K562 (cell line): Measurements from ENCODE around the gene SHROOM3. TPM values are rescaled to one million over a fixed set of nuclear protein-coding genes. Genes with fewer than 3 reads are reported as not detected.

ENCODE experiments used
- ATAC-seq: fragments of 200-7000 bp; cut with Tn5 transposase; 3 replicates; pipeline ENCODE4 v1.9.1; 2020; ENCODE audit warnings: moderate library complexity
- BruUV-seq: library from RNA; stranded (reverse); fragments of 400-500 nt; replicated peaks from 2 replicates; lab custom pipeline; 2021; lab: Mats Ljungman, UMichigan
- CTCF ChIA-PET: fragments of 300-600 bp; formaldehyde crosslinking; extraction: SDS; loops from one replicate; lab custom pipeline; 2021; ENCODE audit warnings: low intra/inter-chr PET ratio; lab: Yijun Ruan, JAX
- POLR2A ChIA-PET: fragments of 300-600, 350-650 bp; sonication (Branson Sonifier 250); formaldehyde crosslinking; extraction: SDS; loops from one replicate; lab custom pipeline; 2021; ENCODE audit warnings: antibody characterized with exemption, inconsistent platforms; lab: Yijun Ruan, JAX
- DNase-seq, 4 experiments: peaks; one replicate each; pipeline versions ENCODE4 v3.0.0 to v3.0.0-alpha.2; 2011 to 2018; ENCODE audit warnings: low spot score in 3 of 4, mixed read lengths in 3 of 4; ENCODE audit errors: extremely low read depth in 1 of 4
- FAIRE-seq: peaks from 2 replicates; lab custom pipeline; 2011; peaks lifted over from hg19 to GRCh38; lab: Jason Lieb, UNC
- H2AFZ ChIP-seq: 2 replicates; pipeline ENCODE4 v1.6.0; 2011; ENCODE audit warnings: low read depth, low read length, control low read depth, inconsistent platforms
- H3K27ac ChIP-seq: fragments of 200-600 bp; 3 replicates; pipeline ENCODE4 v1.8.0; 2011; ENCODE audit warnings: low read depth, mild to moderate bottlenecking, control low read depth, inconsistent platforms, low read length, moderate library complexity, mixed read lengths; ENCODE audit errors: extremely low read depth
- H3K27me3 ChIP-seq, 2 experiments: fragments of 300-600 bp in 1 of 2; 2 replicates in 1 of 2; 3 replicates in 1 of 2; pipeline versions ENCODE4 v1.6.0 to v1.8.0; 2011; ENCODE audit warnings: inconsistent platforms in 2 of 2, low read length in 2 of 2, mild to moderate bottlenecking in 1 of 2, mixed read lengths in 1 of 2, moderate library complexity in 1 of 2; ENCODE audit not compliant: control insufficient read depth in 2 of 2, insufficient read depth in 2 of 2
- H3K36me3 ChIP-seq: fragments of 300-600 bp; 3 replicates; pipeline ENCODE4 v1.8.0; 2011; ENCODE audit warnings: mild to moderate bottlenecking, low read length, inconsistent platforms; ENCODE audit not compliant: control insufficient read depth, insufficient read depth
- H3K4me1 ChIP-seq, 2 experiments: fragments of 200-600 bp in 1 of 2; replicated peaks in 1 of 2; 2 replicates in 1 of 2; 3 replicates in 1 of 2; pipeline versions ENCODE4 v1.5.1 to v1.8.0; 2011; ENCODE audit warnings: inconsistent platforms in 2 of 2, low read length in 2 of 2, mild to moderate bottlenecking in 1 of 2, mixed read lengths in 1 of 2, moderate library complexity in 1 of 2; ENCODE audit not compliant: control insufficient read depth in 2 of 2, insufficient read depth in 2 of 2
- H3K4me2 ChIP-seq: 2 replicates; pipeline ENCODE4 v1.6.1; 2011; ENCODE audit warnings: low read length, control low read depth, inconsistent platforms, mixed read lengths; ENCODE audit not compliant: insufficient read depth
- H3K4me3 ChIP-seq: fragments of 200-600 bp; sonication (generic), shearing (Covaris generic); 2 replicates; pipeline ENCODE4 v1.5.1; 2016; ENCODE audit warnings: control low read depth, inconsistent platforms
- H3K79me2 ChIP-seq: fragments of 200-600 bp; 3 replicates; pipeline ENCODE4 v1.8.0; 2011; ENCODE audit warnings: low read length, inconsistent platforms; ENCODE audit not compliant: control insufficient read depth, insufficient read depth
- H3K9ac ChIP-seq, 2 experiments: 2 replicates each; pipeline versions ENCODE4 v1.6.0 to v1.6.1; 2011; ENCODE audit warnings: low read depth in 2 of 2, low read length in 2 of 2, control low read depth in 1 of 2, inconsistent platforms in 1 of 2, mild to moderate bottlenecking in 1 of 2, mixed read lengths in 1 of 2; ENCODE audit not compliant: insufficient read depth in 1 of 2
- H3K9me1 ChIP-seq: one replicate; pipeline ENCODE4 v1.6.0; 2011; ENCODE audit warnings: inconsistent platforms, mild to moderate bottlenecking, low read length, moderate library complexity; ENCODE audit not compliant: control insufficient read depth, insufficient read depth
- H3K9me3 ChIP-seq: replicated peaks from 2 replicates; pipeline ENCODE4 v1.5.1; 2011; ENCODE audit warnings: low read depth, low read length, inconsistent platforms; ENCODE audit not compliant: control insufficient read depth, insufficient read depth
- H4K20me1 ChIP-seq: replicated peaks from 2 replicates; pipeline ENCODE4 v1.6.1; 2011; ENCODE audit warnings: low read length, inconsistent platforms, mixed read lengths; ENCODE audit not compliant: control insufficient read depth, insufficient read depth
- CTCF ChIP-seq, 3 experiments: IDR thresholded peaks in 2 of 3; conservative IDR thresholded peaks in 1 of 3; 2 replicates each; pipeline ENCODE4 v1.5.1; 2011 to 2012; ENCODE audit warnings: low read length in 3 of 3, mild to moderate bottlenecking in 3 of 3, control low read depth in 2 of 3, improper control_type of control experiment in 1 of 3, inconsistent platforms in 1 of 3, low read depth in 1 of 3, mixed read lengths in 1 of 3, moderate library complexity in 1 of 3; ENCODE audit not compliant: insufficient read depth in 2 of 3
- HMBOX1 ChIP-seq: sonication (generic); IDR thresholded peaks from 2 replicates; pipeline ENCODE4 v1.6.1; 2016
- PCBP1 ChIP-seq: fragments of 200-400 bp; formaldehyde crosslinking; IDR thresholded peaks from 2 replicates; pipeline ENCODE4 v1.6.1; 2018; ENCODE audit warnings: mild to moderate bottlenecking, low read depth, low read length; ENCODE audit not compliant: poor library complexity, severe bottlenecking
- SNRNP70 ChIP-seq: fragments of 200-400 bp; formaldehyde crosslinking; optimal IDR thresholded peaks from 2 replicates; pipeline ENCODE3; 2017; ENCODE audit warnings: low read depth, low read length
- ZBTB5 ChIP-seq: fragments of 450-650 bp; IDR thresholded peaks from 2 replicates; pipeline ENCODE4 v1.6.1; 2017; ENCODE audit warnings: antibody characterized with exemption
- ZHX1 ChIP-seq: fragments of 150-350 bp; conservative IDR thresholded peaks from 2 replicates; pipeline ENCODE4 v1.6.1; 2014; ENCODE audit warnings: low read length
- WGBS: fragments of 100-300 bp; shearing (Covaris generic); methylation state at CpG from one replicate; pipeline ENCODE4 v1.1.6; 2016; ENCODE audit warnings: low coverage, mixed read lengths; ENCODE audit not compliant: insufficient coverage; ENCODE audit errors: missing lambda C conversion rate; 5-methylcytosine and 5-hydroxymethylcytosine counted together
- in situ Hi-C: fragments of 300-500 bp; cut with MboI; formaldehyde crosslinking; loops from 4 replicates; pipeline ENCODE4 v1.15.0; 2018; ENCODE audit warnings: inconsistent platforms, mixed read lengths
- intact Hi-C: fragments of 100-400 bp; cut with micrococcal nuclease; formaldehyde crosslinking; loops from 2 replicates; pipeline ENCODE4 v1.14.2; 2022
- polyA plus RNA-seq, 8 experiments: library from polyadenylated mRNA; depleted of rRNA in 4 of 8; stranded (reverse) in 5 of 8; unstranded in 3 of 8; fragments of >200 nt; fragmentation: Nextera tagmentation in 2 of 8; fragmentation: Illumina TruSeq in 1 of 8; extraction: Ambion mirVana in 2 of 8; extraction: Trizol in 1 of 8; gene quantifications; 2 replicates each; pipeline versions ENCODE4 v1.2.1 to v1.2.3, GENCODE V29; 2011 to 2014; ENCODE audit warnings: inconsistent platforms in 1 of 8, missing spikeins in 1 of 8
- total RNA-seq, 7 experiments: library from RNA; depleted of rRNA in 6 of 7; stranded (reverse); fragments of >200 nt in 6 of 7; fragmentation: Illumina TruSeq in 2 of 7; extraction: Trizol in 2 of 7; gene quantifications; 2 replicates each; pipeline versions ENCODE4 v1.2.1 to v1.2.3, GENCODE V29; 2011 to 2021; ENCODE audit warnings: low replicate concordance in 1 of 7

Gene SHROOM3
- total and polyA plus RNA-seq, 9 of the 15 experiments (the other 6 are each of a cell fraction or from before 2014, with no cell fraction given), result 0.01 to 0.07 TPM; not detected in 7

GRCh38 chr4:76592460-76592859 lies 157.4 kb downstream of the SHROOM3 start:
- FAIRE-seq (no peak), ATAC-seq (no peak), DNase-seq (no peak)
- Histone ChIP-seq H3K9me3 (no peaks in the 10 kb centered on the region), H3K27ac (no peak overlapping the region), H2AFZ (no peak overlapping the region), H3K4me1 (no peaks in the 10 kb centered on the region), H3K4me3 (no peak overlapping the region), H4K20me1 (0 out of 2 replicates have a peak, but pooled peaks cover 3% of the 10 kb centered on the region), H3K4me2 (no peak overlapping the region), H3K9me1 (no peaks in the 10 kb centered on the region), H3K9ac (no peak overlapping the region), H3K36me3 (no peaks in the 10 kb centered on the region), H3K79me2 (no peaks in the 10 kb centered on the region), H3K27me3 (peaks cover 5 to 25% of the 10 kb centered on the region in 2 experiments; a peak in 3 of 5 replicates)
- in situ Hi-C loops, result no loop called here
- intact Hi-C loops, result no loop called here
- ChIA-PET CTCF (interaction anchor here (0.6 kb wide), 1 partner anchor 249 kb away, joined by 3 read pairs; no protein-coding TSS in a partner anchor), POLR2A (no interaction called here)
- no peak for TF ChIP-seq HMBOX1
- no peak for TF ChIP-seq CTCF (IDR thresholded peaks at IDR 0.05 in 2 of 3, conservative IDR thresholded peaks at IDR 0.05 in 1 of 3; ENCODE audit: insufficient read depth in 2 of 3, low read depth in 1 of 3, low read length in 3 of 3)
- TF ChIP-seq SNRNP70, result no peak
- TF ChIP-seq ZHX1, result no peak
- no peak for TF ChIP-seq ZBTB5
- no peak for TF ChIP-seq PCBP1
- BruUV-seq, result no TSS peak
- WGBS, result 0% methylated on average over 6 of the region's 6 CpGs
